ENCODE measurements around the gene NTF4.

- TF ChIP-seq CTCF (IDR thresholded peaks at IDR 0.05) (no peak), POLR2A (IDR thresholded peaks at IDR 0.05) (no peak), POLR2AphosphoS5 (IDR thresholded peaks at IDR 0.05) (no peak)
These were observed 43.2 kb upstream of the NTF4 start for GRCh38 chr19:49107625-49108459.

All from breast epithelium (tissue), 3 donors.